GM12892 (cell line): ENCODE data around the gene MAN2A2.

Experiments
- POLR2A ChIP-seq: IDR thresholded peaks from 2 replicates; pipeline ENCODE4 v1.6.1; 2011; ENCODE audit warnings: low read depth, low read length, control low read depth
- TAF1 ChIP-seq: IDR thresholded peaks from 2 replicates; pipeline ENCODE4 v1.6.1; 2011; ENCODE audit warnings: low read depth, mild to moderate bottlenecking, control low read depth, low read length, borderline replicate concordance

- TF ChIP-seq TAF1: no peak
- TF ChIP-seq POLR2A: no peak
These were observed 10.5 kb upstream of the MAN2A2 start for GRCh38 chr15:90892498-90893174.
